Epithelial cell of umbilical artery (primary cell): ENCODE data around the gene RPS15A. TPM values are rescaled to one million over a fixed set of nuclear protein-coding genes. Genes with fewer than 3 reads are reported as not detected.

Source experiments
- total RNA-seq: library from RNA; depleted of rRNA; stranded (reverse); fragments of >200 nt; gene quantifications from 2 replicates; pipeline ENCODE4 v1.2.3, GENCODE V29; 2014

RPS15A gene
- 2,235 and 2,392 TPM in 2 replicates for total RNA-seq

GRCh38 chr16:18789850-18790706 is at the start of gene RPS15A:
RPS15A (minus strand) TSS chr16:18790334; CDS start chr16:18789113, 1,221 bp downstream.

GRCh38 chr16:18801145-18801972 is 11.2 kb upstream of the RPS15A start, which contains the start of gene ARL6IP1:
ARL6IP1 (minus strand) TSS chr16:18801549; CDS start chr16:18801466, 83 bp downstream.

Other genes starting within 250 kb of the RPS15A start
- 141 and 153 TPM in 2 replicates for gene NOMO2, start 228.2 kb downstream of the RPS15A start, total RNA-seq
- 445 and 755 TPM in 2 replicates for gene ARL6IP1, start 11.2 kb upstream of the RPS15A start, total RNA-seq
- 53.3 and 58.7 TPM in 2 replicates for gene SMG1, start 136.1 kb upstream of the RPS15A start, total RNA-seq
- 2.6 and 3.5 TPM in 2 replicates for gene TMC7, start 193.6 kb upstream of the RPS15A start, total RNA-seq